HepG2 (cell line): Measurements from ENCODE around the gene CADM1. TPM values are rescaled to one million over a fixed set of nuclear protein-coding genes. Genes with fewer than 3 reads are reported as not detected.

Experiments used
- BCL6 ChIP-seq: IDR thresholded peaks from 2 replicates; pipeline ENCODE4 v1.6.1; 2016; ENCODE audit warnings: missing genetic modification reagents, missing compliant biosample characterization
- CHD2 ChIP-seq: IDR thresholded peaks from 2 replicates; pipeline ENCODE4 v1.6.1; 2011; ENCODE audit warnings: low read depth, low read length, improper control_type of control experiment
- CREM ChIP-seq, 2 experiments: sonication (generic) in 1 of 2; formaldehyde crosslinking in 1 of 2; IDR thresholded peaks; 2 replicates each; pipeline versions ENCODE4 v1.4.0 to v1.6.1; 2016 to 2020; ENCODE audit warnings: antibody characterized with exemption in 1 of 2, mild to moderate bottlenecking in 1 of 2, missing genetic modification reagents in 1 of 2
- FIP1L1 ChIP-seq: fragments of 200-400 bp; formaldehyde crosslinking; IDR thresholded peaks from 2 replicates; pipeline ENCODE4 v1.6.1; 2018; ENCODE audit warnings: low read depth, mild to moderate bottlenecking, low read length, moderate library complexity, borderline replicate concordance; ENCODE audit not compliant: insufficient read depth
- GATA4 ChIP-seq: sonication (generic); IDR thresholded peaks from 2 replicates; pipeline ENCODE4 v1.6.1; 2016; ENCODE audit warnings: antibody characterized with exemption, low read depth, borderline replicate concordance
- HDAC6 ChIP-seq: fragments of 200-600 bp; sonication (generic); IDR thresholded peaks from 2 replicates; pipeline ENCODE4 v1.7.0; 2017; ENCODE audit warnings: mild to moderate bottlenecking, antibody characterized with exemption, low read length, low read depth
- HNF4G ChIP-seq, 2 experiments: sonication (generic) in 1 of 2; formaldehyde crosslinking in 1 of 2; IDR thresholded peaks; 2 replicates each; pipeline versions ENCODE4 v1.4.0 to v1.6.1; 2011 to 2020; ENCODE audit warnings: borderline replicate concordance in 2 of 2, low read depth in 2 of 2, mild to moderate bottlenecking in 2 of 2, low read length in 1 of 2, missing genetic modification reagents in 1 of 2, moderate library complexity in 1 of 2
- KLF12 ChIP-seq: sonication (generic); formaldehyde crosslinking; IDR thresholded peaks from 2 replicates; pipeline ENCODE4 v1.4.0; 2020; ENCODE audit warnings: missing genetic modification reagents, borderline replicate concordance
- MIER2 ChIP-seq: IDR thresholded peaks from 2 replicates; pipeline ENCODE4 v1.6.1; 2016; ENCODE audit warnings: missing biosample characterization, missing genetic modification reagents
- MIXL1 ChIP-seq: IDR thresholded peaks from 2 replicates; pipeline ENCODE4 v1.6.1; 2016
- MTF1 ChIP-seq: sonication (generic); formaldehyde crosslinking; IDR thresholded peaks from 2 replicates; pipeline ENCODE4 v1.5.0; 2020; ENCODE audit warnings: missing genetic modification reagents
- NCOR1 ChIP-seq: fragments of 200-600 bp; sonication (generic); IDR thresholded peaks from 2 replicates; pipeline ENCODE4 v1.7.0; 2017; ENCODE audit warnings: antibody characterized with exemption, low read length, borderline replicate concordance
- PCBP1 ChIP-seq: fragments of 200-400 bp; formaldehyde crosslinking; IDR thresholded peaks from 2 replicates; pipeline ENCODE4 v1.6.1; 2017; ENCODE audit warnings: mild to moderate bottlenecking, low read depth, low read length, borderline replicate concordance
- PPARG ChIP-seq: conservative IDR thresholded peaks from 2 replicates; pipeline ENCODE4 v1.6.1; 2016; ENCODE audit warnings: missing biosample characterization, missing genetic modification reagents
- SALL2 ChIP-seq: sonication (generic); formaldehyde crosslinking; IDR thresholded peaks from 2 replicates; pipeline ENCODE4 v1.8.1; 2023; ENCODE audit warnings: mild to moderate bottlenecking, missing genetic modification reagents, inconsistent platforms
- SOX5 ChIP-seq: IDR thresholded peaks from 2 replicates; pipeline ENCODE4 v1.6.1; 2016; ENCODE audit warnings: borderline replicate concordance
- TCF7 ChIP-seq: sonication (generic); IDR thresholded peaks from 2 replicates; pipeline ENCODE4 v1.6.1; 2016; ENCODE audit warnings: antibody characterized with exemption, low read depth
- THRA ChIP-seq: sonication (generic); formaldehyde crosslinking; IDR thresholded peaks from 2 replicates; pipeline ENCODE4 v1.4.0; 2020; ENCODE audit warnings: missing genetic modification reagents, borderline replicate concordance
- ZBTB8A ChIP-seq: sonication (generic); formaldehyde crosslinking; IDR thresholded peaks from 2 replicates; pipeline ENCODE4 v1.4.0; 2020; ENCODE audit warnings: mild to moderate bottlenecking, low read depth, missing genetic modification reagents, borderline replicate concordance
- ZHX1 ChIP-seq: sonication (generic); formaldehyde crosslinking; IDR thresholded peaks from 2 replicates; pipeline ENCODE4 v1.8.1; 2022; ENCODE audit warnings: low read depth, mild to moderate bottlenecking, missing genetic modification reagents
- ZNF225 ChIP-seq: sonication (generic); formaldehyde crosslinking; IDR thresholded peaks from 2 replicates; pipeline ENCODE4 v1.4.0; 2020; ENCODE audit warnings: mild to moderate bottlenecking, missing genetic modification reagents
- ZNF235 ChIP-seq: sonication (generic); formaldehyde crosslinking; IDR thresholded peaks from 2 replicates; pipeline ENCODE4 v1.8.1; 2023; ENCODE audit warnings: mild to moderate bottlenecking, missing genetic modification reagents, borderline replicate concordance
- ZNF33B ChIP-seq: sonication (generic); formaldehyde crosslinking; IDR thresholded peaks from 2 replicates; pipeline ENCODE4 v1.5.1; 2020; ENCODE audit warnings: mild to moderate bottlenecking, missing genetic modification reagents
- ZNF552 ChIP-seq: sonication (generic); formaldehyde crosslinking; IDR thresholded peaks from 2 replicates; pipeline ENCODE4 v1.9.0; 2022; ENCODE audit warnings: missing genetic modification reagents, mild to moderate bottlenecking, borderline replicate concordance
- ZNF589 ChIP-seq: sonication (generic); formaldehyde crosslinking; conservative IDR thresholded peaks from 2 replicates; pipeline ENCODE4 v1.8.0; 2022; ENCODE audit warnings: mild to moderate bottlenecking, moderate library complexity, missing genetic modification reagents
- ZNF629 ChIP-seq: sonication (generic); formaldehyde crosslinking; conservative IDR thresholded peaks from 2 replicates; pipeline ENCODE4 v1.5.0; 2020; ENCODE audit warnings: missing genetic modification reagents
- ZNF652 ChIP-seq: IDR thresholded peaks from 2 replicates; pipeline ENCODE4 v1.6.1; 2016; ENCODE audit warnings: low read depth, borderline replicate concordance
- ZNF891 ChIP-seq: sonication (generic); formaldehyde crosslinking; IDR thresholded peaks from 2 replicates; pipeline ENCODE4 v1.5.0; 2020; ENCODE audit warnings: mild to moderate bottlenecking, missing genetic modification reagents
- ZSCAN21 ChIP-seq: sonication (generic); formaldehyde crosslinking; IDR thresholded peaks from 2 replicates; pipeline ENCODE4 v1.8.0; 2022; ENCODE audit warnings: mild to moderate bottlenecking, missing genetic modification reagents, moderate library complexity, borderline replicate concordance
- polyA plus RNA-seq, 8 experiments: library from polyadenylated mRNA; depleted of rRNA in 3 of 8; stranded (reverse) in 7 of 8; unstranded in 1 of 8; fragments of >200 nt; fragmentation: Illumina TruSeq in 4 of 8; extraction: Trizol in 4 of 8; gene quantifications; 2 replicates each; pipeline versions ENCODE4 v1.2.1 to v1.2.3, GENCODE V29; 2011 to 2016; ENCODE audit warnings: low read depth in 4 of 8, missing spikeins in 1 of 8, mixed read lengths in 1 of 8; ENCODE audit not compliant: insufficient read depth in 1 of 8
- total RNA-seq, 5 experiments: library from RNA; depleted of rRNA; stranded (reverse); fragments of >200 nt; fragmentation: Illumina TruSeq; extraction: Trizol; gene quantifications; 2 replicates each; pipeline ENCODE4 v1.2.3, GENCODE V29; 2016; ENCODE audit warnings: low read depth in 1 of 5

The CADM1 gene
- total and polyA plus RNA-seq, 2 of the 13 experiments (the other 11 are each of a cell fraction or from before 2014, with no cell fraction given): 71.3 to 122 TPM

GRCh38 chr11:115409691-115410220 is 94.5 kb downstream of the CADM1 start (continued):
- no peak for TF ChIP-seq FIP1L1
- TF ChIP-seq CHD2: no peak
- no peak for TF ChIP-seq MTF1 (CRISPR knock-in tag)
- peak; percentile 34; the same call in 1 of the 2 replicates for TF ChIP-seq THRA (CRISPR knock-in tag)
- no peak for TF ChIP-seq ZNF552 (CRISPR knock-in tag)
- TF ChIP-seq ZNF235 (CRISPR knock-in tag): no peak
- no peak for TF ChIP-seq ZNF33B (CRISPR knock-in tag)
- TF ChIP-seq SOX5: peak; percentile 73; the same call in 1 of the 2 replicates
- peak; percentile 43; the same call in 1 of the 2 replicates for TF ChIP-seq MIXL1 (CRISPR knock-in tag)
- TF ChIP-seq PCBP1: no peak
- peak; percentile 33; the same call in 1 of the 2 replicates for TF ChIP-seq CREM (IDR thresholded peaks at IDR 0.05)
- TF ChIP-seq CREM (CRISPR knock-in tag; IDR thresholded peaks at IDR 0.05): no peak
- no peak for TF ChIP-seq ZNF225 (CRISPR knock-in tag)
- no peak for TF ChIP-seq ZHX1 (CRISPR knock-in tag)
- no peak for TF ChIP-seq MIER2 (CRISPR knock-in tag)
- TF ChIP-seq ZNF589 (CRISPR knock-in tag): no peak
- peak; percentile 90 for TF ChIP-seq BCL6
- TF ChIP-seq PPARG: peak; percentile 89
- no peak for TF ChIP-seq GATA4
- peak; percentile 64 for TF ChIP-seq HNF4G (IDR thresholded peaks at IDR 0.05; ENCODE audit: borderline replicate concordance, low read depth, low read length)
- TF ChIP-seq HNF4G (CRISPR knock-in tag; IDR thresholded peaks at IDR 0.05; ENCODE audit: borderline replicate concordance, low read depth): no peak
- TF ChIP-seq NCOR1: peak; percentile 85
- no peak for TF ChIP-seq ZNF629 (CRISPR knock-in tag)
- TF ChIP-seq HDAC6: no peak
- no peak for TF ChIP-seq ZSCAN21
- no peak for TF ChIP-seq ZBTB8A
- TF ChIP-seq ZNF891: no peak
- no peak for TF ChIP-seq KLF12 (CRISPR knock-in tag)
- no peak for TF ChIP-seq ZNF652 (CRISPR knock-in tag)
- TF ChIP-seq TCF7: no peak
- TF ChIP-seq SALL2 (CRISPR knock-in tag): no peak
